Caco-2 (cell line): ENCODE measurements around the gene RHAG. TPM values are rescaled to one million over a fixed set of nuclear protein-coding genes. Genes with fewer than 3 reads are reported as not detected.
"Not testable (repeated sequence)": the region's sequence is repeated elsewhere in the genome, so short reads cannot be mapped to it uniquely, and the experiment has no call there.

Experiments used
- BruUV-seq: library from RNA; stranded (reverse); fragments of 400-500 nt; replicated peaks from 2 replicates; lab custom pipeline; 2021; lab: Mats Ljungman, UMichigan
- CTCF ChIA-PET: fragments of 300-600 bp; sonication (Branson Sonifier 250); formaldehyde crosslinking; loops from one replicate; lab custom pipeline; 2022; ENCODE audit warnings: antibody characterized with exemption; lab: Charles Lee
- POLR2A ChIA-PET: fragments of 300-600 bp; sonication (Branson Sonifier 250); formaldehyde crosslinking; loops from one replicate; lab custom pipeline; 2022; ENCODE audit warnings: antibody characterized with exemption; lab: Charles Lee
- DNase-seq, 2 experiments: peaks; one replicate each; pipeline versions ENCODE4 v3.0.0 to v3.0.0-alpha.2; 2020 to 2022
- H3K27me3 ChIP-seq: replicated peaks from 2 replicates; pipeline ENCODE4 v1.6.0; 2011; ENCODE audit warnings: low read length; ENCODE audit not compliant: control insufficient read depth, insufficient read depth
- H3K36me3 ChIP-seq: 2 replicates; pipeline ENCODE4 v1.5.1; 2011; ENCODE audit warnings: low read length; ENCODE audit not compliant: control insufficient read depth, insufficient read depth
- H3K4me1 ChIP-seq: fragments of 250-450 bp; sonication (Bioruptor Pico); 2 replicates; pipeline ENCODE4 v1.5.1; 2020; ENCODE audit warnings: mild to moderate bottlenecking
- H3K4me3 ChIP-seq: 2 replicates; pipeline ENCODE4 v1.5.1; 2011; ENCODE audit warnings: low read depth, mild to moderate bottlenecking, control low read depth, low read length
- H3K9me3 ChIP-seq: fragments of 250-450 bp; sonication (Bioruptor Pico); 2 replicates; pipeline ENCODE4 v1.5.1; 2020; ENCODE audit warnings: mild to moderate bottlenecking, moderate library complexity
- H3K27ac Mint-ChIP-seq: one replicate; pipeline ENCODE4 v1.8.0; 2022; ENCODE audit warnings: mixed read lengths; ENCODE audit not compliant: unreplicated experiment
- H3K27me3 Mint-ChIP-seq: one replicate; pipeline ENCODE4 v1.8.0; 2022; ENCODE audit warnings: mixed read lengths; ENCODE audit not compliant: insufficient read depth, unreplicated experiment
- H3K36me3 Mint-ChIP-seq: one replicate; pipeline ENCODE4 v1.8.0; 2022; ENCODE audit warnings: mild to moderate bottlenecking, mixed read lengths; ENCODE audit not compliant: insufficient read depth, unreplicated experiment
- H3K4me1 Mint-ChIP-seq: one replicate; pipeline ENCODE4 v1.8.0; 2022; ENCODE audit warnings: low read depth, mixed read lengths; ENCODE audit not compliant: unreplicated experiment
- H3K4me3 Mint-ChIP-seq: one replicate; pipeline ENCODE4 v1.8.0; 2022; ENCODE audit warnings: mild to moderate bottlenecking, moderate library complexity, mixed read lengths; ENCODE audit not compliant: unreplicated experiment
- H3K9me3 Mint-ChIP-seq: one replicate; pipeline ENCODE4 v1.8.0; 2022; ENCODE audit warnings: mixed read lengths; ENCODE audit not compliant: unreplicated experiment
- CTCF ChIP-seq, 2 experiments: fragments of 200-600 bp in 1 of 2; IDR thresholded peaks; 1 replicate in 1 of 2; 2 replicates in 1 of 2; pipeline versions ENCODE4 v1.5.1 to v1.8.0; 2011 to 2022; ENCODE audit warnings: antibody characterized with exemption in 1 of 2, control low read depth in 1 of 2, inconsistent platforms in 1 of 2, low read depth in 1 of 2, low read length in 1 of 2, mild to moderate bottlenecking in 1 of 2, moderate library complexity in 1 of 2; ENCODE audit not compliant: insufficient read depth in 1 of 2, severe bottlenecking in 1 of 2, unreplicated experiment in 1 of 2
- intact Hi-C: fragments of 100-400 bp; cut with micrococcal nuclease; formaldehyde crosslinking; loops from one replicate; pipeline ENCODE4 v1.10.0; 2022; ENCODE audit not compliant: unreplicated experiment
- total RNA-seq: library from RNA; stranded (reverse); gene quantifications from 2 replicates; pipeline ENCODE4 v1.2.3, GENCODE V29; 2022

Gene RHAG
- total RNA-seq, 1 experiment from 2014 or later: not detected

- no TSS peak for BruUV-seq
- peaks cover 18% of the 10 kb centered on the region for H3K9me3 Mint-ChIP-seq
- ChIA-PET POLR2A (no interaction called here), CTCF (no interaction called here)
- TF ChIP-seq CTCF (IDR thresholded peaks at IDR 0.05; ENCODE audit: insufficient read depth in 1 of 2, low read depth in 1 of 2, low read length in 1 of 2, severe bottlenecking in 1 of 2, unreplicated experiment in 1 of 2): no peak
- H3K9me3 ChIP-seq: no peaks in the 10 kb centered on the region
- no peaks in the 10 kb centered on the region for H3K36me3 ChIP-seq
- DNase-seq: no peak
- H3K27ac Mint-ChIP-seq: no peak overlapping the region
- H3K4me1 ChIP-seq: no peaks in the 10 kb centered on the region
- no peak overlapping the region for H3K4me3 ChIP-seq
- no peaks in the 10 kb centered on the region for H3K27me3 Mint-ChIP-seq
- H3K27me3 ChIP-seq: no peaks in the 10 kb centered on the region
- H3K4me3 Mint-ChIP-seq: no peak overlapping the region
- no peaks in the 10 kb centered on the region for H3K4me1 Mint-ChIP-seq
- no peaks in the 10 kb centered on the region for H3K36me3 Mint-ChIP-seq
- intact Hi-C loops: no loop called here
Observed at GRCh38 chr6:49626811-49627210, 9.8 kb downstream of the RHAG start.

- Mint-ChIP-seq H3K27me3 (no peaks in the 10 kb centered on the region), H3K4me1 (no peaks in the 10 kb centered on the region), H3K9me3 (no peaks in the 10 kb centered on the region), H3K4me3 (no peak overlapping the region), H3K27ac (no peak overlapping the region), H3K36me3 (no peaks in the 10 kb centered on the region)
- Histone ChIP-seq H3K27me3 (no peaks in the 10 kb centered on the region), H3K4me3 (no peak overlapping the region), H3K9me3 (no peaks in the 10 kb centered on the region), H3K4me1 (no peaks in the 10 kb centered on the region), H3K36me3 (no peaks in the 10 kb centered on the region)
- intact Hi-C loops: no loop called here
- TF ChIP-seq CTCF (IDR thresholded peaks at IDR 0.05; ENCODE audit: insufficient read depth in 1 of 2, low read depth in 1 of 2, low read length in 1 of 2, severe bottlenecking in 1 of 2, unreplicated experiment in 1 of 2): no peak
- ChIA-PET POLR2A (no interaction called here), CTCF (interaction anchor here (0.5 kb wide), 1 partner anchor 86 kb away, joined by 6 read pairs; no protein-coding TSS in a partner anchor)
- no peak for DNase-seq
- no TSS peak for BruUV-seq
Observed at GRCh38 chr6:49618257-49618656, 18.4 kb downstream of the RHAG start.

DNA sequence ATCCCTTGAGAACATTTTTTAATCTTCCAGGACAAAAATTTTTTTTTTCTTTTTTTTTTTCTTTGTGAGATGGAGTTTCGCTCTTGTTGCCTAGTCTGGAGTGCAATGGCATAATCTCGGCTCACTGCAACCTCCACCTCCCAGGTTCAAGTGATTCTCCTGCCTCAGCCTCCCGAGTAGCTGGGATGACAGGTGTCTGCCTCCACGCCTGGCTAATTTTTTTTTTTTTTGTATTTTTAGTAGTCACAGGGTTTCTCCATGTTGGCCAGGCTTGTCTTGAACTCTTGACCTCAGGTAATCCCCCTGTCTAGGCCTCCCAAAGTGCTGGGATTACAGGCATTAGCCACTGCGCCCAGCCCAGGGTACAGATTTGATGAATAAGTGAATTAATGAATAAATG is 22.5 kb downstream of the RHAG start:
- H3K27me3 Mint-ChIP-seq, H3K36me3 ChIP-seq, intact Hi-C loops, H3K27me3 ChIP-seq, BruUV-seq, H3K4me3 Mint-ChIP-seq, H3K36me3 Mint-ChIP-seq, H3K27ac Mint-ChIP-seq, H3K4me3 ChIP-seq, H3K9me3 Mint-ChIP-seq, H3K9me3 ChIP-seq, H3K4me1 ChIP-seq, CTCF ChIA-PET, POLR2A ChIA-PET, H3K4me1 Mint-ChIP-seq, DNase-seq: not testable (repeated sequence)

DNA sequence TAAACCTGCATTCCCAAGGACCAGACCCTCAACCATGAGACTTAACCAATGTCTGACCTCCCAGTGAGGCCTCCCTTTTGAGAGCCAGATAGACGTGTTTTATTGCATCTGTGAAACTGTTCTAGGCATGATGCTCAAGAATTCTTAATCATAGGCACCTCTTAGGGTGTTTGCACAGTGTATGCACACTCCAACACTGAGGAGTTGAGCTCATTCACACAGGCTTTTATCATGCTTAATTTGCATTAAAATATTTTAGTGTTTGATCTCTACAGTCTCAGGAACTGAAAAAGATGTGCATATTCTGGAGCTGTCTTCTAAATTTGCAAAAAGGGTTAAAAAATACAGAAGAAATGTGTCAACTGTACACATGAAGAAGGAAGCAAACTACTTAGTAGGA is 27.4 kb downstream of the RHAG start:
- TF ChIP-seq CTCF (IDR thresholded peaks at IDR 0.05; ENCODE audit: insufficient read depth in 1 of 2, low read depth in 1 of 2, low read length in 1 of 2, severe bottlenecking in 1 of 2, unreplicated experiment in 1 of 2): no peak

DNA sequence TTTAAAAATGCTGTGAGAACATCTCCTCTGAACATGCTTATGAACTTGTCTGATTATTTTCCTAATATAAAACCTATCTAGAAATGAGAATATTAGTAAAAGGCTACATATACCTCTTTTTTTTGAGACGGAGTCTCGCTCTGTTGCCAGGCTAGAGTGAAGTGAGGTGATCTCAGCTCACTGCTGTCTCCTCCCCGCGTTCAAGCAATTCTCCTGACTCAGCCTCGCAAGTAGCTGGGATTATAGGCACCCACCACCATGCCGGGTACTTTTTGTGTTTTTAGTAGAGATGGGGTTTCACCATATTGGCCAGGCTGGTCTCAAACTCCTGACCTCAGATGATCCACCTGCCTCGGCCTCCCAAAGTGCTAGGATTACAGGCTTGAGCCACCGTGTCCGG is 28.4 kb downstream of the RHAG start:
- H3K27me3 ChIP-seq, intact Hi-C loops: not testable (repeated sequence)

More for the DNA sequence above, 27.4 kb downstream of the RHAG start:
- CTCF ChIA-PET: no interaction called here
- POLR2A ChIA-PET: no interaction called here
- DNase-seq: no peak
- Histone ChIP-seq H3K4me1 (no peaks in the 10 kb centered on the region), H3K36me3 (no peaks in the 10 kb centered on the region), H3K27me3 (no peaks in the 10 kb centered on the region), H3K4me3 (no peak overlapping the region), H3K9me3 (no peaks in the 10 kb centered on the region)
- H3K27me3 Mint-ChIP-seq: peaks cover 2% of the 10 kb centered on the region
- no peaks in the 10 kb centered on the region for H3K4me1 Mint-ChIP-seq
- no peaks in the 10 kb centered on the region for H3K9me3 Mint-ChIP-seq
- H3K36me3 Mint-ChIP-seq: no peaks in the 10 kb centered on the region
- no TSS peak for BruUV-seq
- no peak overlapping the region for H3K27ac Mint-ChIP-seq
- intact Hi-C loops: no loop called here
- H3K4me3 Mint-ChIP-seq: no peak overlapping the region

More for the DNA sequence above, 28.4 kb downstream of the RHAG start:
- H3K27me3 Mint-ChIP-seq, H3K4me1 Mint-ChIP-seq, H3K36me3 Mint-ChIP-seq, H3K9me3 Mint-ChIP-seq, DNase-seq, H3K36me3 ChIP-seq, POLR2A ChIA-PET, H3K4me3 Mint-ChIP-seq, H3K9me3 ChIP-seq, H3K27ac Mint-ChIP-seq, H3K4me1 ChIP-seq, CTCF ChIA-PET, BruUV-seq, H3K4me3 ChIP-seq: not testable (repeated sequence)
